ENCODE measurements around the gene DDHD1.
A peak's percentile ranks its signal among the peaks of the same experiment; 100 is the strongest.
"Not testable (repeated sequence)": the region's sequence is repeated elsewhere in the genome, so short reads cannot be mapped to it uniquely, and the experiment has no call there.

DDHD1 gene

GRCh38 chr14:53152887-53153701, at the start of gene DDHD1:
DDHD1 (minus strand) TSS chr14:53153323; CDS start chr14:53153098, 225 bp downstream.
- peak; percentile 19 to 54 for DNase-seq

DNA sequence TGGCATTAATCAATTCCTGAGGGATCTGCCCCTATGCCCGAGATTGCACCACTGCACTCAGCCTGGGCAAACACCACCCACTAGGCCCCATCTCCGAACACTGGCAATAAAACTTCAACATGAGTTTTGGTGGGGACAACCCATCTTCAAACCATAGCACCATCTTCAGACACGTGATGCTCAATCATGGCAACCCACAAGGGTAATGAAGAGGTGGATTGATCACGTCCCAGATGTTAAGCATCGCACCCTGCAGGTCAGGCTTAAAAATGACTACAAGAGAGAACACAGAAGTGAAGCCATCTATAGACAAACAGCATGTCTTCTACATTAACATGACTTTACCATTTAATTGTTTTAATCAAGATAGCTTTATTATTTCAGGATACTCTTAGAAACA, 42.8 kb upstream of the DDHD1 start:
- no peak for DNase-seq

DNA sequence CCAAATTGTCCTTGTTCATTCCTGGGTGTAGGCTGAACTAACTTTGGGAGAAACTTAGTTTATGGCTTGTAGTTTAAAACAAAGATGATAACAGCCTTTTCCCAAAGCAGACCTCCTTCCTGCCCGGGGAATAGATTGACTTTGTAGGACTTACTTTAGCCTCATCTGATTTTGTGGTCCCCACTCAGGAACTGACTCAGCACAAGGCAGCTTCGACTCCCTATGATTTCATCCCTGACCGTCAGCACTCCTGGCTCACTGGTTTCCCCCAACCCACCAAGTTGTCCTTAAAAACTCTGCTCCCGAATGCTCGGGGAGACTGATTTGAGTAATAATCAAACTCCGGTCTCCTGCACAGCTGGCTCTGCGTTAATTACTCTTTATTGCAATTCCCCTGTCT, 40.1 kb upstream of the DDHD1 start:
- DNase-seq, result no peak

- DNase-seq, result no peak
Observed at GRCh38 chr14:53192052-53192760, 39.1 kb upstream of the DDHD1 start.

GRCh38 chr14:53190938-53191337, 37.8 kb upstream of the DDHD1 start:
- DNase-seq, result no peak

GRCh38 chr14:53187921-53188463, 34.9 kb upstream of the DDHD1 start:
- no peak for DNase-seq

DNA sequence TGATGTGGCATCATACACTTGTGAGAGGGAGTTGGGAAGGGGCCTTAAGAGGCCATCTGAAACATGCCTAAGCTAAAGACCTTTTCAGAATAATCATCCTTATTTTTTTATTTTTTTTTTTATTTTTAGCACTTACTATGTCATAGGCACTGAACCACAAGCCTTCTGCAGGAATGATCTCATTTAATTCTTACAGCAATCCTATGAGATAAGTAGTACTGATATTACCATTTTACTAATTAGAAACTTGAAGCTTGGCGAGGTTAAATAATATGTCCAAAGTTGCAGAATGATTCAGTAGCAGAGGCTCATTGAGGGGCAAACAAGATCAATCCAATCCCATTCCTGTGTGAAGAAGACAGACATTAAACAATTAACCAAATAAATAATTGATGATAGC, 33.4 kb upstream of the DDHD1 start:
- no peak for DNase-seq

DNA sequence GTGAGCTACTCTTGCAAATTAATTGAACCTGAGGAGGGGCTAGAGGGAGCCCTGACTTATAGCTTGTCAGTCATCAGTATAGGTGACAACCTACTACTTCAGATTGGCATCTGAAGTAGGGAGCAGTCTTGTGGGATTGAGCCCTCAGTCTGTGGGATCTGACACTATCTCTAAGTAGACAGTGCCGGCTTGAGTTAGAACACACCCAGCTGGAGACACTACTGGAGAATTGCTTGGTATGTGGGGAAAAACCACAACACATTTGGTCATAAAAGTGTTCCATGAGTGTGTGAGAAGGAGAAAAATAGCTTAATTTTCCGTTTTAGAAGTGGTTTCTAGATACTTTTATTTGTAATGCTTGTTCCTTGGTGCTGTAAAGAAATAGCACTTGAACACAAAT, 30.5 kb upstream of the DDHD1 start:
- no peak for DNase-seq

DNA sequence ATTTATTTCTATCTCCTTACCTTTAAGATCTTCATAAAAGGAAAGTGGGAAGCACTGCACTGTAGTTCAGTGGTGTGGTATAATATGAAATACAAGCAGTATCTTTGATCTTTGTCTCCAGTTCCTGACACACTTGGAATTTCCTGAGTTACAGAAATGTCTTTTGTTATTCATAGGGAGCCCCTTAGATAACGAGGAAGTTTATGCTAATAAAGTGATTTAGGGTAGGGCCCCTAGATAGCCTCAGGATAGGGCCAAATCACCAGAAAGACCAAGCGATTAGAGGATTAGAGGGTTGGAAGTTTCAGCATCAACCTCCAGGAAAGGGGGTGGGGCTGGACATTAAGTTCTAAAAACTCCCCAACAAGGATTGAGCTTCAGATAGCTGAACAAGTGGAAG, 29.9 kb upstream of the DDHD1 start:
- DNase-seq, result no peak

GRCh38 chr14:53181463-53182081, 28.4 kb upstream of the DDHD1 start:
- not testable (repeated sequence) for DNase-seq

DNA sequence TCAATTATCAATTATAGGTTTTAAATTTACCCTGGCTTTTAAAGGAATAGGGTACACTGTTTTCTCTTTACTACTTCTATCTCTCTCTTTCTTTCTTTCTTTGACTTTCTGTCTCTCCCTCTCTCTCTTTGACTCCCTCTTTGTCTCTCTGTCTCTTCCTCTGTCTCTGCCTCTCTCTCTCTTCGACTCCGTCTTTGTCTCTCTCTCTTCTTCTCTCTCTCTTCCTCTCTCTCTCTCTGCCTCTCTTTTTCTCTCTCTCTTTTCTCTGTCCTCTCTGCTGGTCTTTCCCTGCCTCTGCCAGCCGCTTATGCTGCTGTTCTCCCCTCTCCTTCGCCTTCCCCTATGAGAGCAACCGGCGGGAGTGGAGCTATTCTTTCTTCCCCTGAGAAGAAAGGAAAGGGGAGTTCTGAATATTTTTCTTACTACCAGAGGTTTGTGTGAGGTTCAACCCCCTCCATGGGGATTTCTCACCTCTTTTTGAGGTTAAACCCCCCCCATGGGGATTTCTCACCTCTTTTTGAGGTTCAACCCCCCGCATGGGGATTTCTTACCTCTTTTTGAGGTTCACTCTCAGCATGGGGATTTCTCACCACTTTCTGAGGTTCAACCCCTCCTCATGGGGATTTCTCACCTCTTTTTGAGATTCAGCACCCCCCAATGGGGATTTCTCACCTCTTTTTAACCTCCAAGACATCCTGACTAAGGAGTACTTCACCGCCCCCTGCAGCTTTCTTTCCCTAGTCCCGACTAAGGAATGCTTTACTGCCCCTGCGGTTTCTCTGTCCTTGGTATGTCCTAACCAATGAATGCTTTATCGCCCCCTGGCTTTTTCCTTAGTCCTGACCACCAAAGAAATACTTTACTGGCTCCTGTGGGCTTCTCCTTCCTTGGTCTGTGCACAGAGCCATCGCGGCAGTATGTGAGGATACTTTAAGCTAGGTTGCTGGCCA, 27.4 kb upstream of the DDHD1 start:
- peak in 1 of 2 experiments; percentile 11 for DNase-seq

DNA sequence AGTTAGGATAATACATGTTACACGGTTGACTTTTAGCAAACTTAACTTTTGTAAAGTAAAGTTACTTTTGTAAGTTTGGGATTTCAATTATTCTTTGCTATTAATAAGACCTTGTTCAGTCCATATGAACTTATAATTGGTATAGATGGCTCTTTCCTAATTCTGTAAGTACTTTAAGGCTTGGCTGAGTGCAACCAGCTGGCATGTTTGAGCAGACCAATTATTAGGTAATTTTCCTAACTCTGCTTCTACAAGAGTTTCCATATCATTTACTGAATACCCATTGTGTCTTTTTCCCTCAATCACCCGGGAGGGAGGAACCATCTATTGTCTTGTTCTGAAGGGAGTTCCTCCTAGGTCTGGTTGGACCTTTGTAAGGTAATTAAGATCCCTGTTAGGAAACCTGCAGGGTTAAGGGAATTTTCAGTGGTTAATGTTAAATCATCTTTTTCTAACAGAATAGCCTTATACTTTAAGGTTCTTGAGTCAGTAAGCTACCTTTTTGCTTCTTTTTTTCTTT, 26.4 kb upstream of the DDHD1 start:
- DNase-seq, result not testable (repeated sequence)

- DNase-seq, result no peak
Observed at GRCh38 chr14:53175375-53175774, 22.3 kb upstream of the DDHD1 start.

GRCh38 chr14:53174918-53175317, 21.8 kb upstream of the DDHD1 start:
- no peak for DNase-seq

GRCh38 chr14:53168786-53169185, 15.7 kb upstream of the DDHD1 start:
- no peak for DNase-seq

GRCh38 chr14:53167602-53168328, 14.6 kb upstream of the DDHD1 start:
- no peak for DNase-seq

GRCh38 chr14:53161758-53162435, 8.8 kb upstream of the DDHD1 start:
- DNase-seq, result no peak

DNA sequence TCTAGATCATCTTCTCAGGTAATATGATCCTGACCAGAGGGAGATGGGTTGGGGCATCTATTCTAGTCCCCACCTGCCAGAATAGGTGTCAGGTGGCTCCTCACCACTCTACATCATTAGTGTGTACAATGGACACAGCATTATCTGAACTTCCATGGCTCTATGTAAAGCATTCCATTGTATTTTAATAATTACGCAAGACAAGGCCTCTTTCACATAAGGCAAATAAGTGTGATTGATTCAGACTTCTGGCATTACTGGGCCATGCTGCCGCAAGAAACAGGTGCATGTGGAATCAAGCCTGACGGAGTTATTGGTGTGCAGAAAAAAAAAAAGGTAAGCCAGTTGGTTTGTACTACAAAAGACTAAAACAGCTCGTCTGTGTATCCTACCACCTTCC, 3.1 kb upstream of the DDHD1 start:
- no peak for DNase-seq

DNA sequence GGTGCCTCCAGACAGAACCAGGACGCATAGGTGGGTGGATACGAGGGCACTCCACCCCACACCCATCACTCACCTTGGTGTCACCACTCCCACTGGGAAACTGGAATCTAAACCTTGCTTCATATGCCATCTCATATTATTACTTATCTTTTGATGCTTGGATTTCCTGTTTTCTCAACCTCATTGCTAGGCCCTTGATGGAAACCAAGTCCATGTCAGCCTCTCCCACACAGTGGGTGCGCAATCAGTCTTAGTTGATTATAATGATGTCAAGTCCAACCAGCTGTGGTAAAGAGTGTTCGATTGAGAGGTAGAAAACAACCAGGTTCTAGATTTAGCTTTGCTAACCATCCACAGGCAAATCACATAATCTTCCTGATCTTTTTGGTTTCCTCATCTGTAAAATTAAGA, 584 bp upstream of the DDHD1 start:
- no peak for DNase-seq

- peak in 1 of 2 experiments; percentile 35 for DNase-seq
Observed at GRCh38 chr14:53152184-53152886, 788 bp downstream of the DDHD1 start.

Measured in SW 1271 (cell line).